GM12892 (cell line): ENCODE results near the gene RNF6.

Experiments used
- DNase-seq: peaks from one replicate; pipeline ENCODE4 v3.0.0; 2011; ENCODE audit not compliant: insufficient read length
- FAIRE-seq: peaks from 2 replicates; lab custom pipeline; 2011; peaks lifted over from hg19 to GRCh38; lab: Jason Lieb, UNC
- POLR2A ChIP-seq: IDR thresholded peaks from 2 replicates; pipeline ENCODE4 v1.6.1; 2011; ENCODE audit warnings: low read depth, low read length, control low read depth
- POLR2AphosphoS5 ChIP-seq: IDR thresholded peaks from 2 replicates; pipeline ENCODE4 v1.6.1; 2011; ENCODE audit warnings: low read depth, low read length, control low read depth
- TAF1 ChIP-seq: IDR thresholded peaks from 2 replicates; pipeline ENCODE4 v1.6.1; 2011; ENCODE audit warnings: low read depth, mild to moderate bottlenecking, control low read depth, low read length, borderline replicate concordance

The RNF6 gene

GRCh38 chr13:26222520-26223046 lies 469 bp upstream of the RNF6 start:
- DNase-seq (no peak), FAIRE-seq (no peak)
- TF ChIP-seq TAF1 (no peak), POLR2A (no peak), POLR2AphosphoS5 (no peak)

GRCh38 chr13:26221399-26221720 lies 754 bp downstream of the RNF6 start:
- FAIRE-seq (no peak), DNase-seq (no peak)
- TF ChIP-seq POLR2AphosphoS5 (no peak), POLR2A (no peak), TAF1 (no peak)

GRCh38 chr13:26220575-26220974 lies 1.5 kb downstream of the RNF6 start:
- FAIRE-seq: no peak

GRCh38 chr13:26219726-26220125 lies 2.4 kb downstream of the RNF6 start:
- DNase-seq: no peak
- TF ChIP-seq POLR2A: no peak
- TF ChIP-seq POLR2AphosphoS5: no peak
- TF ChIP-seq TAF1: no peak
- no peak for FAIRE-seq

More at GRCh38 chr13:26220575-26220974, 1.5 kb downstream of the RNF6 start:
- TF ChIP-seq TAF1 (no peak), POLR2A (no peak), POLR2AphosphoS5 (no peak)
- no peak for DNase-seq

- TF ChIP-seq POLR2AphosphoS5: no peak
- no peak for TF ChIP-seq TAF1
- no peak for TF ChIP-seq POLR2A
- FAIRE-seq: no peak
- DNase-seq: no peak
Measured at GRCh38 chr13:26216042-26216441, 6.1 kb downstream of the RNF6 start.

- FAIRE-seq (no peak), DNase-seq (no peak)
- TF ChIP-seq TAF1 (no peak), POLR2A (0 out of 2 replicates have a peak, but pooled peaks have one; percentile 24)
Measured at GRCh38 chr13:26213982-26214381, 8.1 kb downstream of the RNF6 start.

- no peak for FAIRE-seq
- TF ChIP-seq TAF1: no peak
- no peak for TF ChIP-seq POLR2AphosphoS5
- TF ChIP-seq POLR2A: no peak
- no peak for DNase-seq
Measured at GRCh38 chr13:26213345-26213744, 8.8 kb downstream of the RNF6 start.

GRCh38 chr13:26208287-26208686 lies 13.8 kb downstream of the RNF6 start:
- TF ChIP-seq POLR2AphosphoS5 (no peak), TAF1 (no peak), POLR2A (no peak)

GRCh38 chr13:26202365-26202972 lies 19.6 kb downstream of the RNF6 start:
- no peak for TF ChIP-seq TAF1
- no peak for TF ChIP-seq POLR2AphosphoS5
- TF ChIP-seq POLR2A: no peak
- FAIRE-seq: no peak
- DNase-seq: no peak

More at GRCh38 chr13:26208287-26208686, 13.8 kb downstream of the RNF6 start:
- FAIRE-seq: no peak
- DNase-seq: no peak

- no peak for FAIRE-seq
- no peak for DNase-seq
- TF ChIP-seq POLR2AphosphoS5 (no peak), TAF1 (no peak), POLR2A (no peak)
Measured at GRCh38 chr13:26200811-26201210, 21.3 kb downstream of the RNF6 start.

- no peak for FAIRE-seq
- TF ChIP-seq TAF1 (no peak), POLR2AphosphoS5 (no peak), POLR2A (no peak)
- no peak for DNase-seq
Measured at GRCh38 chr13:26198116-26198515, 24.0 kb downstream of the RNF6 start.

- TF ChIP-seq POLR2A (no peak), TAF1 (no peak), POLR2AphosphoS5 (no peak)
- FAIRE-seq (no peak), DNase-seq (no peak)
Measured at GRCh38 chr13:26197298-26197697, 24.8 kb downstream of the RNF6 start.

GRCh38 chr13:26186995-26187394 lies 35.1 kb downstream of the RNF6 start:
- DNase-seq (no peak), FAIRE-seq (no peak)
- TF ChIP-seq POLR2A: no peak
